ENCODE results near the gene PLIN1. TPM values are rescaled to one million over a fixed set of nuclear protein-coding genes. Genes with fewer than 3 reads are reported as not detected.

The PLIN1 gene
- total and polyA plus RNA-seq, 9 of the 15 experiments (the other 6 are each of a cell fraction or from before 2014, with no cell fraction given): not detected

GRCh38 chr15:89641053-89641452 lies 38.1 kb downstream of the PLIN1 start:
- WGBS (ENCODE audit: insufficient coverage, low coverage, missing lambda C conversion rate): 9% methylated on average over 5 of the region's 5 CpGs
- in situ Hi-C loops (cut with MboI) (no loop called here), intact Hi-C loops (cut with micrococcal nuclease) (no loop called here)
- Histone ChIP-seq H3K4me1 (replicated peaks in 1 of 2; ENCODE audit: control insufficient read depth in 2 of 2, insufficient read depth in 2 of 2, low read length in 2 of 2) (peaks cover 0 to 7% of the 10 kb centered on the region in 2 experiments; a peak in 2 of 5 replicates), H3K27ac (ENCODE audit: extremely low read depth, low read depth, low read length) (no peak overlapping the region), H3K9ac (ENCODE audit: insufficient read depth in 1 of 2, low read depth in 2 of 2, low read length in 2 of 2) (no peak overlapping the region), H3K4me3 (no peak overlapping the region), H4K20me1 (replicated peaks; ENCODE audit: control insufficient read depth, insufficient read depth, low read length) (no peaks in the 10 kb centered on the region), H3K36me3 (ENCODE audit: control insufficient read depth, insufficient read depth, low read length) (no peaks in the 10 kb centered on the region), H3K79me2 (ENCODE audit: control insufficient read depth, insufficient read depth, low read length) (no peaks in the 10 kb centered on the region), H2AFZ (ENCODE audit: low read depth, low read length) (no peak overlapping the region), H3K27me3 (ENCODE audit: control insufficient read depth in 2 of 2, insufficient read depth in 2 of 2, low read length in 2 of 2) (peaks cover 0 to 6% of the 10 kb centered on the region in 2 experiments; a peak in 1 of 5 replicates), H3K4me2 (ENCODE audit: insufficient read depth, low read length) (no peak overlapping the region), H3K9me3 (replicated peaks; ENCODE audit: control insufficient read depth, insufficient read depth, low read depth, low read length) (no peaks in the 10 kb centered on the region), H3K9me1 (ENCODE audit: control insufficient read depth, insufficient read depth, low read length) (no peaks in the 10 kb centered on the region)
- DNase-seq (ENCODE audit: extremely low read depth in 1 of 4, low spot score in 3 of 4): no peak
- no TSS peak for BruUV-seq (replicated peaks)
- ChIA-PET CTCF (ENCODE audit: low intra/inter-chr PET ratio) (no interaction called here), POLR2A (interaction anchor here (0.8 kb wide), 1 partner anchor 10 kb away, joined by 3 read pairs; no protein-coding TSS in a partner anchor)
- FAIRE-seq: no peak
- ATAC-seq: no peak
- TF ChIP-seq ZNF707 (CRISPR knock-in tag; conservative IDR thresholded peaks at IDR 0.05) (no peak), HOXB6 (CRISPR knock-in tag; IDR thresholded peaks at IDR 0.05; ENCODE audit: borderline replicate concordance) (no peak), GATAD2A (IDR thresholded peaks at IDR 0.05) (no peak), ZNF551 (CRISPR knock-in tag; IDR thresholded peaks at IDR 0.05) (no peak), CTCFL (IDR thresholded peaks at IDR 0.05; ENCODE audit: borderline replicate concordance, insufficient read depth, low read depth, low read length, poor library complexity, severe bottlenecking) (no peak), BCL6 (CRISPR knock-in tag; IDR thresholded peaks at IDR 0.05) (no peak), CEBPG (CRISPR knock-in tag; IDR thresholded peaks at IDR 0.05) (no peak), CEBPG (tag; conservative IDR thresholded peaks at IDR 0.05 in 1 of 2, IDR thresholded peaks at IDR 0.05 in 1 of 2) (no peak)
- TF ChIP-seq, protein P1, sequence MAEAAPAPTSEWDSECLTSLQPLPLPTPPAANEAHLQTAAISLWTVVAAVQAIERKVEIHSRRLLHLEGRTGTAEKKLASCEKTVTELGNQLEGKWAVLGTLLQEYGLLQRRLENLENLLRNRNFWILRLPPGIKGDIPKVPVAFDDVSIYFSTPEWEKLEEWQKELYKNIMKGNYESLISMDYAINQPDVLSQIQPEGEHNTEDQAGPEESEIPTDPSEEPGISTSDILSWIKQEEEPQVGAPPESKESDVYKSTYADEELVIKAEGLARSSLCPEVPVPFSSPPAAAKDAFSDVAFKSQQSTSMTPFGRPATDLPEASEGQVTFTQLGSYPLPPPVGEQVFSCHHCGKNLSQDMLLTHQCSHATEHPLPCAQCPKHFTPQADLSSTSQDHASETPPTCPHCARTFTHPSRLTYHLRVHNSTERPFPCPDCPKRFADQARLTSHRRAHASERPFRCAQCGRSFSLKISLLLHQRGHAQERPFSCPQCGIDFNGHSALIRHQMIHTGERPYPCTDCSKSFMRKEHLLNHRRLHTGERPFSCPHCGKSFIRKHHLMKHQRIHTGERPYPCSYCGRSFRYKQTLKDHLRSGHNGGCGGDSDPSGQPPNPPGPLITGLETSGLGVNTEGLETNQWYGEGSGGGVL (CRISPR knock-in tag; IDR thresholded peaks at IDR 0.05): no peak
